Measurements from ENCODE around the gene TNFSF13.

DNA sequence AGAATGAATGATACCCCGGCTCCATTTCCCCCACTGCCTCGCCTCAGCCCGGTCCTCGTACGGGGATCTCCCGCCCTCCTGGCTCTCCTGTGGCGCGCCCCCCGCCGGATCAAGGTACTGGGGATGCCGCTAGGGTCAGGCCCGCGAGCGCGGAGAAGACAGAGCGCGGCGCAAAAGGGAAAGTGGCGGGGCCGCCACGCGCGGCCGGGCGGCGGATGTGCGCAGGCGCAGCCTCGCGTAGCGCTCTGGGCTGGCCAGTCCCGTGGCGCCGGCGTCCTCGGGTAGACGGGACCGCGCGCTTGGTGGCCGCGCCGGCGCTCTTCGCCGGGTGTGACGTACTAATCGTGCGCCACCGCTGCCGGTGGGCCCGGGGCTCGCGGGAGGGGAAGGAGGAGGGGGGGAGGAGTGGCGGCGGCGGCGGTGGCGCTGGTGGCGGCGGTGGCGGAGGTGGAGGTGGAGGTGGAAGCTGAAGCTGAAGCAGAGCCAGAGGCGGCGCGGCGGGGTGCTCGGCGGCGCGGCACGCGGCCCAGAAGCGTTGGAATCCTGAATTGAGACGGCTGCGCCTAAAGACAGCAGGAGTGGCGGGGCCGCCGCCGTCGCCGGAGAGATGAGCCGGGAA is 3.1 kb downstream of the TNFSF13 start, which contains the start of gene SENP3:
- TF ChIP-seq, protein P1, sequence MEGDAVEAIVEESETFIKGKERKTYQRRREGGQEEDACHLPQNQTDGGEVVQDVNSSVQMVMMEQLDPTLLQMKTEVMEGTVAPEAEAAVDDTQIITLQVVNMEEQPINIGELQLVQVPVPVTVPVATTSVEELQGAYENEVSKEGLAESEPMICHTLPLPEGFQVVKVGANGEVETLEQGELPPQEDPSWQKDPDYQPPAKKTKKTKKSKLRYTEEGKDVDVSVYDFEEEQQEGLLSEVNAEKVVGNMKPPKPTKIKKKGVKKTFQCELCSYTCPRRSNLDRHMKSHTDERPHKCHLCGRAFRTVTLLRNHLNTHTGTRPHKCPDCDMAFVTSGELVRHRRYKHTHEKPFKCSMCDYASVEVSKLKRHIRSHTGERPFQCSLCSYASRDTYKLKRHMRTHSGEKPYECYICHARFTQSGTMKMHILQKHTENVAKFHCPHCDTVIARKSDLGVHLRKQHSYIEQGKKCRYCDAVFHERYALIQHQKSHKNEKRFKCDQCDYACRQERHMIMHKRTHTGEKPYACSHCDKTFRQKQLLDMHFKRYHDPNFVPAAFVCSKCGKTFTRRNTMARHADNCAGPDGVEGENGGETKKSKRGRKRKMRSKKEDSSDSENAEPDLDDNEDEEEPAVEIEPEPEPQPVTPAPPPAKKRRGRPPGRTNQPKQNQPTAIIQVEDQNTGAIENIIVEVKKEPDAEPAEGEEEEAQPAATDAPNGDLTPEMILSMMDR (IDR thresholded peaks at IDR 0.05), result no peak
- no peak for TF ChIP-seq ZFX (IDR thresholded peaks at IDR 0.05; ENCODE audit: borderline replicate concordance)

Data from 22Rv1 (cell line).